Panc1 (cell line): ENCODE data around the gene SAP30BP. TPM values are rescaled to one million over a fixed set of nuclear protein-coding genes. Genes with fewer than 3 reads are reported as not detected.

Experiments
- ATAC-seq: fragments of 200-7000 bp; cut with Tn5 transposase; 2 replicates; pipeline ENCODE4 v1.9.1; 2020; ENCODE audit warnings: mild to moderate bottlenecking, moderate library complexity
- BruUV-seq: library from RNA; stranded (reverse); fragments of 400-500 nt; replicated peaks from 2 replicates; lab custom pipeline; 2021; lab: Mats Ljungman, UMichigan
- CTCF ChIA-PET: fragments of 300-600 bp; sonication (Branson Sonifier 250); formaldehyde crosslinking; loops from one replicate; lab custom pipeline; 2022; ENCODE audit warnings: antibody characterized with exemption; lab: Charles Lee
- POLR2A ChIA-PET: fragments of 300-600 bp; sonication (Branson Sonifier 250); formaldehyde crosslinking; loops from one replicate; lab custom pipeline; 2022; ENCODE audit warnings: antibody characterized with exemption; lab: Charles Lee
- DNase-seq: peaks from one replicate; pipeline ENCODE4 v3.0.0-alpha.2; 2010; ENCODE audit warnings: low read depth, low spot score
- H3K27ac ChIP-seq: 2 replicates; pipeline ENCODE4 v1.5.1; 2011; ENCODE audit warnings: mild to moderate bottlenecking, low read length, inconsistent platforms
- H3K27me3 ChIP-seq: fragments of 200-500 bp; sonication (Bioruptor generic); 2 replicates; pipeline ENCODE4 v1.6.0; 2014; ENCODE audit warnings: low read length, inconsistent platforms; ENCODE audit not compliant: control insufficient read depth, insufficient read depth
- H3K36me3 ChIP-seq: fragments of 200-500 bp; sonication (Bioruptor generic); 2 replicates; pipeline ENCODE4 v1.5.1; 2014; ENCODE audit warnings: inconsistent platforms, mild to moderate bottlenecking, low read length, moderate library complexity; ENCODE audit not compliant: control insufficient read depth, insufficient read depth
- H3K4me1 ChIP-seq: 2 replicates; pipeline ENCODE4 v1.5.1; 2011; ENCODE audit warnings: inconsistent platforms, mild to moderate bottlenecking, low read length, moderate library complexity; ENCODE audit not compliant: control insufficient read depth, insufficient read depth
- H3K4me3 ChIP-seq, 2 experiments: 2 replicates each; pipeline ENCODE4 v1.5.1; 2011 to 2012; ENCODE audit warnings: low read depth in 2 of 2, low read length in 2 of 2, mild to moderate bottlenecking in 2 of 2, inconsistent platforms in 1 of 2, moderate library complexity in 1 of 2
- H3K9me3 ChIP-seq: fragments of 200-500 bp; sonication (Bioruptor generic); 2 replicates; pipeline ENCODE4 v1.5.1; 2014; ENCODE audit warnings: low read depth, mild to moderate bottlenecking, inconsistent platforms, low read length, moderate library complexity; ENCODE audit not compliant: control insufficient read depth, insufficient read depth
- CTCF ChIP-seq: fragments of 450-650 bp; IDR thresholded peaks from 2 replicates; pipeline ENCODE4 v1.5.1; 2017; ENCODE audit warnings: mild to moderate bottlenecking
- POLR2AphosphoS5 ChIP-seq: IDR thresholded peaks from 2 replicates; pipeline ENCODE4 v1.6.1; 2012; ENCODE audit warnings: mild to moderate bottlenecking, low read depth, low read length, moderate library complexity
- SIN3A ChIP-seq: IDR thresholded peaks from 2 replicates; pipeline ENCODE4 v1.6.1; 2012; ENCODE audit warnings: low read depth, mild to moderate bottlenecking, low read length, moderate library complexity, borderline replicate concordance; ENCODE audit not compliant: insufficient read depth
- TCF7L2 ChIP-seq: IDR thresholded peaks from 2 replicates; pipeline ENCODE4 v1.6.1; 2011; ENCODE audit warnings: mild to moderate bottlenecking, low read depth, low read length, inconsistent platforms
- in situ Hi-C: cut with HindIII; loops from 2 replicates; pipeline ENCODE4 v1.10.0; 2016; ENCODE audit warnings: low sequenced_read_pairs, low pct_unique_long_range_greater_than_20kb
- intact Hi-C: fragments of 100-400 bp; cut with micrococcal nuclease; formaldehyde crosslinking; loops from one replicate; pipeline ENCODE4 v1.10.0; 2022; ENCODE audit not compliant: unreplicated experiment
- total RNA-seq: library from RNA; stranded (reverse); gene quantifications from one replicate; pipeline ENCODE4 v1.2.1, GENCODE V29; 2021; ENCODE audit not compliant: unreplicated experiment
- TF ChIP-seq, protein P1 (sequence below), 2 experiments: IDR thresholded peaks; 2 replicates each; pipeline ENCODE4 v1.6.1; 2011 to 2012; ENCODE audit warnings: low read depth in 2 of 2, control low read depth in 1 of 2, low read length in 1 of 2, mild to moderate bottlenecking in 1 of 2, moderate library complexity in 1 of 2; ENCODE audit not compliant: insufficient read depth in 1 of 2

The SAP30BP gene
- total RNA-seq, 1 experiment from 2014 or later: 138 TPM

- DNase-seq (no peak), ATAC-seq (no peak)
- TF ChIP-seq CTCF (no peak), TCF7L2 (no peak), POLR2AphosphoS5 (no peak), SIN3A (no peak)
- TF ChIP-seq, protein P1, sequence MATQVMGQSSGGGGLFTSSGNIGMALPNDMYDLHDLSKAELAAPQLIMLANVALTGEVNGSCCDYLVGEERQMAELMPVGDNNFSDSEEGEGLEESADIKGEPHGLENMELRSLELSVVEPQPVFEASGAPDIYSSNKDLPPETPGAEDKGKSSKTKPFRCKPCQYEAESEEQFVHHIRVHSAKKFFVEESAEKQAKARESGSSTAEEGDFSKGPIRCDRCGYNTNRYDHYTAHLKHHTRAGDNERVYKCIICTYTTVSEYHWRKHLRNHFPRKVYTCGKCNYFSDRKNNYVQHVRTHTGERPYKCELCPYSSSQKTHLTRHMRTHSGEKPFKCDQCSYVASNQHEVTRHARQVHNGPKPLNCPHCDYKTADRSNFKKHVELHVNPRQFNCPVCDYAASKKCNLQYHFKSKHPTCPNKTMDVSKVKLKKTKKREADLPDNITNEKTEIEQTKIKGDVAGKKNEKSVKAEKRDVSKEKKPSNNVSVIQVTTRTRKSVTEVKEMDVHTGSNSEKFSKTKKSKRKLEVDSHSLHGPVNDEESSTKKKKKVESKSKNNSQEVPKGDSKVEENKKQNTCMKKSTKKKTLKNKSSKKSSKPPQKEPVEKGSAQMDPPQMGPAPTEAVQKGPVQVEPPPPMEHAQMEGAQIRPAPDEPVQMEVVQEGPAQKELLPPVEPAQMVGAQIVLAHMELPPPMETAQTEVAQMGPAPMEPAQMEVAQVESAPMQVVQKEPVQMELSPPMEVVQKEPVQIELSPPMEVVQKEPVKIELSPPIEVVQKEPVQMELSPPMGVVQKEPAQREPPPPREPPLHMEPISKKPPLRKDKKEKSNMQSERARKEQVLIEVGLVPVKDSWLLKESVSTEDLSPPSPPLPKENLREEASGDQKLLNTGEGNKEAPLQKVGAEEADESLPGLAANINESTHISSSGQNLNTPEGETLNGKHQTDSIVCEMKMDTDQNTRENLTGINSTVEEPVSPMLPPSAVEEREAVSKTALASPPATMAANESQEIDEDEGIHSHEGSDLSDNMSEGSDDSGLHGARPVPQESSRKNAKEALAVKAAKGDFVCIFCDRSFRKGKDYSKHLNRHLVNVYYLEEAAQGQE (IDR thresholded peaks at IDR 0.05; ENCODE audit: insufficient read depth in 1 of 2, low read depth in 2 of 2, low read length in 1 of 2): no peak
- no peak overlapping the region for H3K4me3 ChIP-seq
- no peak overlapping the region for H3K27ac ChIP-seq
- H3K9me3 ChIP-seq: no peaks in the 10 kb centered on the region
- no peaks in the 10 kb centered on the region for H3K4me1 ChIP-seq
- in situ Hi-C loops (no loop called here), intact Hi-C loops (no loop called here)
- POLR2A ChIA-PET: interaction anchor here (0.6 to 0.7 kb wide), 2 partner anchors 36 to 70 kb away, joined by 3 to 8 read pairs; no protein-coding TSS in a partner anchor
- no peaks in the 10 kb centered on the region for H3K27me3 ChIP-seq
- no peaks in the 10 kb centered on the region for H3K36me3 ChIP-seq
- CTCF ChIA-PET: no interaction called here
- BruUV-seq: no TSS peak
Measured at GRCh38 chr17:75743625-75744206, 76.6 kb downstream of the SAP30BP start.

- no peaks in the 10 kb centered on the region for H3K27me3 ChIP-seq
- TF ChIP-seq SIN3A (no peak), CTCF (no peak), POLR2AphosphoS5 (no peak), TCF7L2 (no peak)
- TF ChIP-seq, protein P1 (IDR thresholded peaks at IDR 0.05; ENCODE audit: insufficient read depth in 1 of 2, low read depth in 2 of 2, low read length in 1 of 2): no peak
- ChIA-PET POLR2A (no interaction called here), CTCF (interaction anchor here (0.6 to 5.7 kb wide), 9 partner anchors 10 to 129 kb away, joined by 3 to 86 read pairs (median 9); partner anchors contain the start of genes GALK1 and SMIM5)
- no peak overlapping the region for H3K27ac ChIP-seq
- BruUV-seq: no TSS peak
- no peaks in the 10 kb centered on the region for H3K36me3 ChIP-seq
- no peak overlapping the region for H3K4me3 ChIP-seq
- H3K4me1 ChIP-seq: no peaks in the 10 kb centered on the region
- intact Hi-C loops: loop anchor here (1.0 kb wide), 2 partner anchors 73 to 115 kb away; partner anchors contain the start of gene SMIM5
- no peak for DNase-seq
- no peaks in the 10 kb centered on the region for H3K9me3 ChIP-seq
- in situ Hi-C loops: loop anchor here (5.0 kb wide), 1 partner anchor 66 kb away; no protein-coding TSS in a partner anchor
- ATAC-seq: no peak
Measured at GRCh38 chr17:75748706-75749105, 81.6 kb downstream of the SAP30BP start.
